Measurements from ENCODE around the gene TMEM182.

- TF ChIP-seq, protein P1, sequence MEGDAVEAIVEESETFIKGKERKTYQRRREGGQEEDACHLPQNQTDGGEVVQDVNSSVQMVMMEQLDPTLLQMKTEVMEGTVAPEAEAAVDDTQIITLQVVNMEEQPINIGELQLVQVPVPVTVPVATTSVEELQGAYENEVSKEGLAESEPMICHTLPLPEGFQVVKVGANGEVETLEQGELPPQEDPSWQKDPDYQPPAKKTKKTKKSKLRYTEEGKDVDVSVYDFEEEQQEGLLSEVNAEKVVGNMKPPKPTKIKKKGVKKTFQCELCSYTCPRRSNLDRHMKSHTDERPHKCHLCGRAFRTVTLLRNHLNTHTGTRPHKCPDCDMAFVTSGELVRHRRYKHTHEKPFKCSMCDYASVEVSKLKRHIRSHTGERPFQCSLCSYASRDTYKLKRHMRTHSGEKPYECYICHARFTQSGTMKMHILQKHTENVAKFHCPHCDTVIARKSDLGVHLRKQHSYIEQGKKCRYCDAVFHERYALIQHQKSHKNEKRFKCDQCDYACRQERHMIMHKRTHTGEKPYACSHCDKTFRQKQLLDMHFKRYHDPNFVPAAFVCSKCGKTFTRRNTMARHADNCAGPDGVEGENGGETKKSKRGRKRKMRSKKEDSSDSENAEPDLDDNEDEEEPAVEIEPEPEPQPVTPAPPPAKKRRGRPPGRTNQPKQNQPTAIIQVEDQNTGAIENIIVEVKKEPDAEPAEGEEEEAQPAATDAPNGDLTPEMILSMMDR (conservative IDR thresholded peaks at IDR 0.05; ENCODE audit: low read depth, low read length) = no peak
- TF ChIP-seq EZH2 (IDR thresholded peaks at IDR 0.05; ENCODE audit: low read length, unreplicated experiment) = no peak
These were observed 7.1 kb downstream of the TMEM182 start for GRCh38 chr2:102768892-102769291.

Measured in PC-3 (cell line).